Measurements from ENCODE around the gene PTPRZ1.

GRCh38 chr7:122040147-122040546 lies 167.2 kb downstream of the PTPRZ1 start:
- no peak for TF ChIP-seq POLR2A (IDR thresholded peaks at IDR 0.05)
- TF ChIP-seq CTCF (IDR thresholded peaks at IDR 0.05 in 4 of 5, conservative IDR thresholded peaks at IDR 0.05 in 1 of 5), result no peak
